ENCODE measurements around the gene IL1RAPL1.

Gene IL1RAPL1

GRCh38 chrX:29634516-29634915, 1047.3 kb downstream of the IL1RAPL1 start:
- no peaks in the 10 kb centered on the region for H3K36me3 ChIP-seq (ENCODE audit: control insufficient read depth, insufficient read depth, low read length)
- no peaks in the 10 kb centered on the region for H3K27me3 ChIP-seq (ENCODE audit: control insufficient read depth, insufficient read depth, low read length)
- no peaks in the 10 kb centered on the region for H3K9me3 ChIP-seq (ENCODE audit: control insufficient read depth, insufficient read depth, low read length)
- H3K4me1 ChIP-seq (ENCODE audit: control insufficient read depth, insufficient read depth, low read length) = no peaks in the 10 kb centered on the region
- no peak overlapping the region for H3K9ac ChIP-seq (ENCODE audit: low read depth, low read length)
- no peak overlapping the region for H3K4me3 ChIP-seq (ENCODE audit: low read depth, low read length)

GRCh38 chrX:29636331-29636730, 1049.1 kb downstream of the IL1RAPL1 start:
- Histone ChIP-seq H3K27me3 (ENCODE audit: control insufficient read depth, insufficient read depth, low read length) (no peaks in the 10 kb centered on the region), H3K36me3 (ENCODE audit: control insufficient read depth, insufficient read depth, low read length) (no peaks in the 10 kb centered on the region), H3K4me3 (ENCODE audit: low read depth, low read length) (no peak overlapping the region), H3K9ac (ENCODE audit: low read depth, low read length) (no peak overlapping the region), H3K4me1 (ENCODE audit: control insufficient read depth, insufficient read depth, low read length) (no peaks in the 10 kb centered on the region), H3K9me3 (ENCODE audit: control insufficient read depth, insufficient read depth, low read length) (no peaks in the 10 kb centered on the region)

DNA sequence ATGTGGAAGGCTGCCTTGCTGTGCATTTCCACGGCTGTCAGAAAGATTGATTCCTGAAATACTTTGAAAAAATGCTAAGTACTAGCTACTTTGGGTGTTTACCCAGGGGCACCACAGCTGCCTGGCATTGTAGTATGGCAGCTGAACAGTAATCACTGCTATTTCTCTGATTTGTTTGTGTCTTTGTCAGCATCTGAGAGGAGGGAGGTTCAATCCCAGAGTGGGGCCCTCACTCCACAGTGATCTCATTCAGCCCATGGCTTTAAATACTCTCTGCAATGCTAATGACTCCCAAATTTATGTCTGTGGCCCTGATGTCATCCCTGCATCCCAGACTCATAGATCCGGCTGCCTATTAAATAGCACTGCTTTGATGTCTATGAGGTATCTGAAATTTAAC, 1052.9 kb downstream of the IL1RAPL1 start:
- H3K36me3 ChIP-seq (ENCODE audit: control insufficient read depth, insufficient read depth, low read length) = no peaks in the 10 kb centered on the region
- no peak overlapping the region for H3K9ac ChIP-seq (ENCODE audit: low read depth, low read length)
- H3K27me3 ChIP-seq (ENCODE audit: control insufficient read depth, insufficient read depth, low read length) = no peaks in the 10 kb centered on the region
- H3K4me1 ChIP-seq (ENCODE audit: control insufficient read depth, insufficient read depth, low read length) = no peaks in the 10 kb centered on the region
- no peaks in the 10 kb centered on the region for H3K9me3 ChIP-seq (ENCODE audit: control insufficient read depth, insufficient read depth, low read length)
- H3K4me3 ChIP-seq (ENCODE audit: low read depth, low read length) = no peak overlapping the region

GRCh38 chrX:29641461-29641860, 1054.2 kb downstream of the IL1RAPL1 start:
- Histone ChIP-seq H3K27me3 (ENCODE audit: control insufficient read depth, insufficient read depth, low read length) (no peaks in the 10 kb centered on the region), H3K9ac (ENCODE audit: low read depth, low read length) (no peak overlapping the region), H3K4me3 (ENCODE audit: low read depth, low read length) (no peak overlapping the region), H3K36me3 (ENCODE audit: control insufficient read depth, insufficient read depth, low read length) (no peaks in the 10 kb centered on the region), H3K4me1 (ENCODE audit: control insufficient read depth, insufficient read depth, low read length) (no peaks in the 10 kb centered on the region), H3K9me3 (ENCODE audit: control insufficient read depth, insufficient read depth, low read length) (no peaks in the 10 kb centered on the region)

DNA sequence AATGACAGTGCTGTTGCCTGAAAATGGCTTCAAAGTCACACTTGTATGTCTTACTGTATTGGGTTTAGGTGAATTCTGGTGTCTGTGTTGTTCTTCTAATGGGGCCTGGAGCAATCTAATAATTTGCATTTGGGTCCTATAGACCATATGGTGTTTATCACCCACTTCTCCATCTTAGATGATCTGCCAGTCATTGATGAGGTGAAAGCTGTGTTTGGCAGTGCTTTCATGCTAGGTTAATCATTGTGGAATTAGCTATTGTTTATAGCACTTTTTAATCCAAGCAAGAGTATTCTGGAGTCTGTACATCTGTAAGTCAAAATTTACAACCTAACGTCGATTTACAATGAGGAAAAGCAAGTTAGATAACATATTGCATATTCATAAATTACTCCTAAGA, 1055.9 kb downstream of the IL1RAPL1 start:
- Histone ChIP-seq H3K4me3 (ENCODE audit: low read depth, low read length) (no peak overlapping the region), H3K4me1 (ENCODE audit: control insufficient read depth, insufficient read depth, low read length) (no peaks in the 10 kb centered on the region), H3K36me3 (ENCODE audit: control insufficient read depth, insufficient read depth, low read length) (no peaks in the 10 kb centered on the region), H3K27me3 (ENCODE audit: control insufficient read depth, insufficient read depth, low read length) (no peaks in the 10 kb centered on the region), H3K9me3 (ENCODE audit: control insufficient read depth, insufficient read depth, low read length) (no peaks in the 10 kb centered on the region), H3K9ac (ENCODE audit: low read depth, low read length) (no peak overlapping the region)

DNA sequence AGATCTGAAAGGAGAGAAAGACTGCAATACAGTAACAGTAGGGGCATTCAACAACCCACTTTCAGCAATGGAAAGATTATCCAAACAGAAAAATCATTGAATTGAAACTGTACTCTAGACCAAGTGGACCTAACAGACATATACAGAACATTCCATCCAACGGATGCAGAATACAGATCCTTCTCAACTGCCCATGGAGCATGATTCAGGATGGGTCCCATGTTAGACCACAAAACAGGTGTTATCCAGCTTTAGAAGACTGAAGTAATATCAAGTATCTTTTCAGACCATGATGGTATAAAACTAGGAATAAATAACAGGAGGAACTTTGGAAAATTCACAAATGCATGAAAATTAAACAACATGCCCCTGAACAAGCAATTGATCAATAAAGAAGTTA, 1060.9 kb downstream of the IL1RAPL1 start:
- Histone ChIP-seq H3K9ac (ENCODE audit: low read depth, low read length) (no peak overlapping the region), H3K36me3 (ENCODE audit: control insufficient read depth, insufficient read depth, low read length) (no peaks in the 10 kb centered on the region), H3K4me3 (ENCODE audit: low read depth, low read length) (no peak overlapping the region), H3K27me3 (ENCODE audit: control insufficient read depth, insufficient read depth, low read length) (no peaks in the 10 kb centered on the region), H3K9me3 (ENCODE audit: control insufficient read depth, insufficient read depth, low read length) (no peaks in the 10 kb centered on the region), H3K4me1 (ENCODE audit: control insufficient read depth, insufficient read depth, low read length) (no peaks in the 10 kb centered on the region)

- H3K4me3 ChIP-seq (ENCODE audit: low read depth, low read length) = no peak overlapping the region
- no peaks in the 10 kb centered on the region for H3K27me3 ChIP-seq (ENCODE audit: control insufficient read depth, insufficient read depth, low read length)
- no peaks in the 10 kb centered on the region for H3K9me3 ChIP-seq (ENCODE audit: control insufficient read depth, insufficient read depth, low read length)
- H3K9ac ChIP-seq (ENCODE audit: low read depth, low read length) = no peak overlapping the region
- H3K36me3 ChIP-seq (ENCODE audit: control insufficient read depth, insufficient read depth, low read length) = no peaks in the 10 kb centered on the region
- no peaks in the 10 kb centered on the region for H3K4me1 ChIP-seq (ENCODE audit: control insufficient read depth, insufficient read depth, low read length)
Observed at GRCh38 chrX:29652484-29652883, 1065.2 kb downstream of the IL1RAPL1 start.

DNA sequence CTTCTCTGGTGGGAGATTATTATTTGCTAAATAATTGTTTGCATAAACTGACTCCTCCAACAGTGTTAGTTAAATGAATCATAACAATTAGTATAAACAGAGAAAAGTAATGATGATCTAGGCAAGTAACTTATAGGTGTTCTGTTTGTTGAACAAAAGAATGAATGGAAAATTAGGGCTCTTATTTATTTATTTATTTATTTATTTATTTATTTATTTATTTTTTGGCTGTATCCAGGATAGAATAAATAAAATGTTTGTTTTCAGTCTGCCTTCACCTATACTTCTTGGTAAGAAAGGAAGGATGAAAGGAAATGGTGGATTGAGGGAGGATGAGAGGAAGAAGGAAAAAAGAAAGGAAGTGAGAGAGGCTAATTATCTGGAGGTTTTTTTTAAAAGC, 1066.5 kb downstream of the IL1RAPL1 start:
- Histone ChIP-seq H3K4me3 (ENCODE audit: low read depth, low read length) (no peak overlapping the region), H3K4me1 (ENCODE audit: control insufficient read depth, insufficient read depth, low read length) (no peaks in the 10 kb centered on the region), H3K36me3 (ENCODE audit: control insufficient read depth, insufficient read depth, low read length) (no peaks in the 10 kb centered on the region), H3K27me3 (ENCODE audit: control insufficient read depth, insufficient read depth, low read length) (no peaks in the 10 kb centered on the region), H3K9me3 (ENCODE audit: control insufficient read depth, insufficient read depth, low read length) (no peaks in the 10 kb centered on the region), H3K9ac (ENCODE audit: low read depth, low read length) (no peak overlapping the region)

DNA sequence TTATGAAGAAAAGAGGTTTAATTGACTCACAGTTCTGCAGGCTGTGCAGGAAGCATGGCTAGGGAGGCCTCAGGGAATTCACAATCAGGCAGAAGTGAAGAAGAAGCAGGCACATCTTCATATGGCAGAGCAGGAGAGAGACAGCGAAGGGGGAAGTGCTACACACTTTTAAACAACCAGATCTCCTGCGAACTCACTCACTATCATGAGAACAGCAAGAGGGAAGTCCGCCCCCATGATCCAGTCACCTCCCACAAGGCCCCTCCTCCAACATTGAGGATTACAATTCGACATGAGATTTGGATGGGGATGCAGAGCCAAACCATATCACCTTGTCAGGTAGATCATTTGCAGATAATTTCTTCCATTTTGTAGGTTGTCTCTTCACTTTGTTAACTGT, 1072.7 kb downstream of the IL1RAPL1 start:
- Histone ChIP-seq H3K36me3 (ENCODE audit: control insufficient read depth, insufficient read depth, low read length) (no peaks in the 10 kb centered on the region), H3K27me3 (ENCODE audit: control insufficient read depth, insufficient read depth, low read length) (no peaks in the 10 kb centered on the region), H3K4me1 (ENCODE audit: control insufficient read depth, insufficient read depth, low read length) (no peaks in the 10 kb centered on the region), H3K9me3 (ENCODE audit: control insufficient read depth, insufficient read depth, low read length) (no peaks in the 10 kb centered on the region), H3K9ac (ENCODE audit: low read depth, low read length) (no peak overlapping the region), H3K4me3 (ENCODE audit: low read depth, low read length) (no peak overlapping the region)

DNA sequence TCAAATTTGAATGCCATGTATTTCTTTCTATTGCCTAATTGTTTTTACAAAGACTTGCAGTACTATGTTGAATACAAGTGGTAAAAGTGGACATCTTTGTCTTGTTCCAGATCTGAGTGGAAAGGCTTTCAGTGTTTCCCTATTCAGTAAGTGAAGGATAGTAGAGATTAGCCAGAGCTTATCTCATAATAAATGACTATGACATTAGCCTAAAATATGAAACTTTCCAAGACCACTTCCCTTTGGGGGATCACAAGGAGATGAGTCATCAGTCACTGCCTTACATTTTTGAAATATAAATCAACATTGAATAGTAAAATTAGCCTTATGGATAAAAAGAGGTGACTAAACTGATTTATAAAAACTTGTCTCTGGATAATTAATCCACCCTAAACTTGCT, 1074.0 kb downstream of the IL1RAPL1 start:
- H3K9ac ChIP-seq (ENCODE audit: low read depth, low read length) = no peak overlapping the region
- no peaks in the 10 kb centered on the region for H3K36me3 ChIP-seq (ENCODE audit: control insufficient read depth, insufficient read depth, low read length)
- H3K4me3 ChIP-seq (ENCODE audit: low read depth, low read length) = no peak overlapping the region
- H3K4me1 ChIP-seq (ENCODE audit: control insufficient read depth, insufficient read depth, low read length) = no peaks in the 10 kb centered on the region
- no peaks in the 10 kb centered on the region for H3K27me3 ChIP-seq (ENCODE audit: control insufficient read depth, insufficient read depth, low read length)
- H3K9me3 ChIP-seq (ENCODE audit: control insufficient read depth, insufficient read depth, low read length) = no peaks in the 10 kb centered on the region

DNA sequence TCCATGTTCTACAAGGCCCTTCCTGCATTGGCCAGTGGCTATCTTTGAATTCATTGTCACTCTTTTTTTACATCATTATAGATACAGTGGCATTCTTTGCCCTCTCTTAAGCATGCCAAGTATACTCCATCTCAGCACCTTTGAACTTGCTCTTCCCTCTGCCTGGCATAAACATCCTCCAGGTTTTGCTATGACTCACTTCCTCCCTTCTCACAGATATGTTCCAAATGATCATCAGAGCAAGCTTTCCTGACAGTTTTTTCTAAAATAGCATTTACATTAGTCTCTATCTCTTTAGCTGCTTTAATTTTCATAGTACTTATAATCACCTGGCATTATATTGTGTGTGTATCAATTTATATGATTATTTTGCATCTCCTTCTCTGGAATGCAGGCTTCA, 1074.9 kb downstream of the IL1RAPL1 start:
- no peak overlapping the region for H3K4me3 ChIP-seq (ENCODE audit: low read depth, low read length)
- H3K4me1 ChIP-seq (ENCODE audit: control insufficient read depth, insufficient read depth, low read length) = no peaks in the 10 kb centered on the region
- H3K9me3 ChIP-seq (ENCODE audit: control insufficient read depth, insufficient read depth, low read length) = no peaks in the 10 kb centered on the region
- H3K9ac ChIP-seq (ENCODE audit: low read depth, low read length) = no peak overlapping the region
- H3K36me3 ChIP-seq (ENCODE audit: control insufficient read depth, insufficient read depth, low read length) = no peaks in the 10 kb centered on the region
- no peaks in the 10 kb centered on the region for H3K27me3 ChIP-seq (ENCODE audit: control insufficient read depth, insufficient read depth, low read length)

GRCh38 chrX:29662759-29663503, 1075.7 kb downstream of the IL1RAPL1 start:
- H3K4me1 ChIP-seq (ENCODE audit: control insufficient read depth, insufficient read depth, low read length) = no peaks in the 10 kb centered on the region
- H3K4me3 ChIP-seq (ENCODE audit: low read depth, low read length) = no peak overlapping the region
- H3K9me3 ChIP-seq (ENCODE audit: control insufficient read depth, insufficient read depth, low read length) = no peaks in the 10 kb centered on the region
- no peaks in the 10 kb centered on the region for H3K27me3 ChIP-seq (ENCODE audit: control insufficient read depth, insufficient read depth, low read length)
- H3K36me3 ChIP-seq (ENCODE audit: control insufficient read depth, insufficient read depth, low read length) = no peaks in the 10 kb centered on the region
- H3K9ac ChIP-seq (ENCODE audit: low read depth, low read length) = no peak overlapping the region
